ENCODE measurements around the gene RABGAP1L. TPM values are rescaled to one million over a fixed set of nuclear protein-coding genes. Genes with fewer than 3 reads are reported as not detected.

The RABGAP1L gene
- total RNA-seq, 6 experiments from 2014 or later, result 11.7 to 23.1 (median 18.5) TPM

GRCh38 chr1:174221681-174222080 lies 62.4 kb downstream of the RABGAP1L start:
- intact Hi-C loops (cut with DNase I), result no loop called here
- DNase-seq (no peak), ATAC-seq (no peak)
- H3K27me3 ChIP-seq, result no peaks in the 10 kb centered on the region
- TF ChIP-seq POLR2A (IDR thresholded peaks at IDR 0.05) (no peak), CTCF (IDR thresholded peaks at IDR 0.05) (no peak)
- H3K4me1 ChIP-seq, result peaks cover 0 to 13% (median 0%) of the 10 kb centered on the region in 4 donors
- WGBS (ENCODE audit: insufficient coverage, low coverage, low lambda C conversion rate, missing lambda C conversion rate), result 89% methylated on average over 2 of the region's 2 CpGs
- H3K36me3 ChIP-seq, result peaks cover 0 to 3% (median 0%) of the 10 kb centered on the region in 4 donors
- H3K9me3 ChIP-seq, result no peaks in the 10 kb centered on the region
- H3K4me3 ChIP-seq, result no peak overlapping the region
- H3K27ac ChIP-seq, result no peak overlapping the region

- no peak for DNase-seq
Observed at GRCh38 chr1:174222166-174222949, 63.0 kb downstream of the RABGAP1L start.

DNA sequence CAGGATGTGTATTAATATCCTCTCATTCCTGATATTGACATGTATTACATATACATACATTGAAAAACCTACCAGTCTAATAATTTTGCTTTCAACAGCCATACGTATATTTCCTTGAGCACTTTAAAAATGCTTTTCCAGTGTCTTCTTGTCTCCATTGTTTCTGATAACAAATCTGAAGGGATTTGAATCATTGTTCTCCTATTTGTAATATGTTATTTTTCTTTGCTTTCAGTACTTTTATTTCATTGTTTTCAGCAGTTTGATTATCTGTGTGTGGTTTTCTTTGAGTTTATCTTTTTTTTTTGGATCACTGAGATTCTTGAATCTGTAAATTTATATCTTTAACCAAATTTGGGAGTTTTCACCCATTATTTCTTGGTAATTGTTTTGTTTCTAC lies 65.3 kb downstream of the RABGAP1L start:
- WGBS (ENCODE audit: insufficient coverage, low coverage, low lambda C conversion rate, missing lambda C conversion rate), result 100% methylated on average over 1 of the region's 1 CpG
- ATAC-seq (no peak), DNase-seq (no peak)
- Histone ChIP-seq H3K27me3 (no peaks in the 10 kb centered on the region), H3K4me3 (no peak overlapping the region), H3K4me1 (no peaks in the 10 kb centered on the region), H3K9me3 (no peaks in the 10 kb centered on the region), H3K27ac (no peak overlapping the region), H3K36me3 (peaks cover 0 to 3% (median 0%) of the 10 kb centered on the region in 4 donors)
- intact Hi-C loops (cut with DNase I), result no loop called here
- TF ChIP-seq POLR2A (IDR thresholded peaks at IDR 0.05) (no peak), CTCF (IDR thresholded peaks at IDR 0.05) (no peak)

More at GRCh38 chr1:174222166-174222949, 63.0 kb downstream of the RABGAP1L start:
- no peak for ATAC-seq
- Histone ChIP-seq H3K36me3 (peaks cover 0 to 3% (median 0%) of the 10 kb centered on the region in 4 donors), H3K9me3 (no peaks in the 10 kb centered on the region), H3K4me3 (no peak overlapping the region), H3K27me3 (no peaks in the 10 kb centered on the region), H3K27ac (no peak overlapping the region), H3K4me1 (peaks cover 0 to 10% (median 0%) of the 10 kb centered on the region in 4 donors)
- TF ChIP-seq POLR2A (IDR thresholded peaks at IDR 0.05), result no peak
- no peak for TF ChIP-seq CTCF (IDR thresholded peaks at IDR 0.05)
- intact Hi-C loops (cut with DNase I), result no loop called here
- WGBS (ENCODE audit: insufficient coverage, low coverage, low lambda C conversion rate, missing lambda C conversion rate), result 90% methylated on average over 4 of the region's 4 CpGs

GRCh38 chr1:174225499-174226204 lies 66.3 kb downstream of the RABGAP1L start:
- Histone ChIP-seq H3K27me3 (no peaks in the 10 kb centered on the region), H3K4me3 (no peak overlapping the region), H3K4me1 (no peaks in the 10 kb centered on the region), H3K9me3 (no peaks in the 10 kb centered on the region), H3K36me3 (peaks cover 0 to 3% (median 0%) of the 10 kb centered on the region in 4 donors), H3K27ac (no peak overlapping the region)
- 92% methylated on average over 5 of the region's 5 CpGs for WGBS (ENCODE audit: insufficient coverage, low coverage, low lambda C conversion rate, missing lambda C conversion rate)
- DNase-seq (no peak), ATAC-seq (no peak)
- intact Hi-C loops (cut with DNase I), result no loop called here
- TF ChIP-seq POLR2A (IDR thresholded peaks at IDR 0.05), result no peak
- TF ChIP-seq CTCF (IDR thresholded peaks at IDR 0.05), result no peak

Data from right lobe of liver (tissue), 6 donors.